ENCODE measurements around the gene C9orf152. TPM values are rescaled to one million over a fixed set of nuclear protein-coding genes. Genes with fewer than 3 reads are reported as not detected.

Gene C9orf152
- total and polyA plus RNA-seq, 2 of the 13 experiments (the other 11 are each of a cell fraction or from before 2014, with no cell fraction given), result 0.24 to 0.48 TPM

DNA sequence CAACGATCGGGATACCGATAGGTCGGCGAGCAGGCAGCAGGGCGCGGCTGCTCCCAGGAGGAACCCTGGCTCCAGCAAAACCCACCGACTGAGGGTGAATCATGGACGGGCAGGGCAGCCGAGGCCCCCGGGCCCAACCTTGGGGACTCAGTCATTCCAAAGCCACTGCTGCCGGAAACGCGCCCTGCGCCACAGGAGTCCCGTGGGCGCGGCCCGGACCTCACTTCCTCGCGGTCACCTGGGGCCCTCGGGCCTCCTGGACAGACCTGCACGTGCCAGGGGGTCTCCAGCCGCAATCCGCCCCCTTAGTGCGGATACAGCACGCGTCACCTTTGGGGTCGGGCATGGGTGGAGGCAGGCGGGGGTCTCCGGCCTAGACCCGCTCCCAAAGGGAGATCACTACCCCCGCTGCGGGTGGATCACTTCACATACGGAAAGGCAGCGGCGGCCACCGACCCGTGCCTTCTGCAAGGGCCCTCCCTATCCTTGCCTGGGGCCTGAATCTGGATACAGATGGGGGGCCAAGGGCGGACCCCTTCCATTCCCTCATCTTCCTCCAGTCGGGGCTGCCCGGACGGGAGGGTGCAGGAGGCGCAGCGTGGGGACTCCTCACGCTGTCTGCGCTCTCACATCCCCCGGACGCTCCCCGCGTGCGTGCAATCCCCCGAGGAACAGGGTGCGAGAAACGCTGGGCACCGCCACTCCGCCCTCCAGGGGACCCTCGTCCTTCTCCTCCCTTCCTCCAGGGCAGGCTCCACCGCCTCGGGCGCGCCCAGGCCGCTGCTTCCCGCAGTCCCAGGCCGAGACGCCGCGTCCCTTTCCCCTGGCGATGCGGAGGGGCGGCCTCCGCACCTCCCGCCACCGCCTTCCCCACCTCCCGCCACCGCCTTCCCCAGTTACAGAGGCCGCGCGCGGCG, 47.8 kb upstream of the C9orf152 start (continued):
- TF ChIP-seq KAT8 (CRISPR knock-in tag; IDR thresholded peaks at IDR 0.05), result 0 out of 2 replicates have a peak, but pooled peaks have one; percentile 34
- no peak for TF ChIP-seq SYNCRIP (IDR thresholded peaks at IDR 0.05; ENCODE audit: insufficient read depth, low read depth, low read length)
- TF ChIP-seq, protein P1, sequence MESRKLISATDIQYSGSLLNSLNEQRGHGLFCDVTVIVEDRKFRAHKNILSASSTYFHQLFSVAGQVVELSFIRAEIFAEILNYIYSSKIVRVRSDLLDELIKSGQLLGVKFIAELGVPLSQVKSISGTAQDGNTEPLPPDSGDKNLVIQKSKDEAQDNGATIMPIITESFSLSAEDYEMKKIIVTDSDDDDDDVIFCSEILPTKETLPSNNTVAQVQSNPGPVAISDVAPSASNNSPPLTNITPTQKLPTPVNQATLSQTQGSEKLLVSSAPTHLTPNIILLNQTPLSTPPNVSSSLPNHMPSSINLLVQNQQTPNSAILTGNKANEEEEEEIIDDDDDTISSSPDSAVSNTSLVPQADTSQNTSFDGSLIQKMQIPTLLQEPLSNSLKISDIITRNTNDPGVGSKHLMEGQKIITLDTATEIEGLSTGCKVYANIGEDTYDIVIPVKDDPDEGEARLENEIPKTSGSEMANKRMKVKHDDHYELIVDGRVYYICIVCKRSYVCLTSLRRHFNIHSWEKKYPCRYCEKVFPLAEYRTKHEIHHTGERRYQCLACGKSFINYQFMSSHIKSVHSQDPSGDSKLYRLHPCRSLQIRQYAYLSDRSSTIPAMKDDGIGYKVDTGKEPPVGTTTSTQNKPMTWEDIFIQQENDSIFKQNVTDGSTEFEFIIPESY (CRISPR knock-in tag; IDR thresholded peaks at IDR 0.05), result no peak
- TF ChIP-seq STAG1 (CRISPR knock-in tag; IDR thresholded peaks at IDR 0.05), result 0 out of 2 replicates have a peak, but pooled peaks have one; percentile 6
- TF ChIP-seq ZNF251 (CRISPR knock-in tag; IDR thresholded peaks at IDR 0.05), result no peak
- TF ChIP-seq ZNF749 (CRISPR knock-in tag; IDR thresholded peaks at IDR 0.05; ENCODE audit: borderline replicate concordance), result no peak
- TF ChIP-seq ELF3 (CRISPR knock-in tag; IDR thresholded peaks at IDR 0.05), result 0 out of 2 replicates have a peak, but pooled peaks have one; percentile 3
- no peak for TF ChIP-seq KDM4B (CRISPR knock-in tag; IDR thresholded peaks at IDR 0.05)
- no peak for TF ChIP-seq ZBTB34 (CRISPR knock-in tag; IDR thresholded peaks at IDR 0.05)
- TF ChIP-seq ZNF296 (CRISPR knock-in tag; conservative IDR thresholded peaks at IDR 0.05), result no peak
- no peak for TF ChIP-seq KMT2B (CRISPR knock-in tag; IDR thresholded peaks at IDR 0.05)
- TF ChIP-seq GATAD2A (CRISPR knock-in tag; IDR thresholded peaks at IDR 0.05), result 0 out of 2 replicates have a peak, but pooled peaks have one; percentile 12
- no peak for TF ChIP-seq RNF2 (conservative IDR thresholded peaks at IDR 0.05; ENCODE audit: low read depth)
- TF ChIP-seq, protein P2, sequence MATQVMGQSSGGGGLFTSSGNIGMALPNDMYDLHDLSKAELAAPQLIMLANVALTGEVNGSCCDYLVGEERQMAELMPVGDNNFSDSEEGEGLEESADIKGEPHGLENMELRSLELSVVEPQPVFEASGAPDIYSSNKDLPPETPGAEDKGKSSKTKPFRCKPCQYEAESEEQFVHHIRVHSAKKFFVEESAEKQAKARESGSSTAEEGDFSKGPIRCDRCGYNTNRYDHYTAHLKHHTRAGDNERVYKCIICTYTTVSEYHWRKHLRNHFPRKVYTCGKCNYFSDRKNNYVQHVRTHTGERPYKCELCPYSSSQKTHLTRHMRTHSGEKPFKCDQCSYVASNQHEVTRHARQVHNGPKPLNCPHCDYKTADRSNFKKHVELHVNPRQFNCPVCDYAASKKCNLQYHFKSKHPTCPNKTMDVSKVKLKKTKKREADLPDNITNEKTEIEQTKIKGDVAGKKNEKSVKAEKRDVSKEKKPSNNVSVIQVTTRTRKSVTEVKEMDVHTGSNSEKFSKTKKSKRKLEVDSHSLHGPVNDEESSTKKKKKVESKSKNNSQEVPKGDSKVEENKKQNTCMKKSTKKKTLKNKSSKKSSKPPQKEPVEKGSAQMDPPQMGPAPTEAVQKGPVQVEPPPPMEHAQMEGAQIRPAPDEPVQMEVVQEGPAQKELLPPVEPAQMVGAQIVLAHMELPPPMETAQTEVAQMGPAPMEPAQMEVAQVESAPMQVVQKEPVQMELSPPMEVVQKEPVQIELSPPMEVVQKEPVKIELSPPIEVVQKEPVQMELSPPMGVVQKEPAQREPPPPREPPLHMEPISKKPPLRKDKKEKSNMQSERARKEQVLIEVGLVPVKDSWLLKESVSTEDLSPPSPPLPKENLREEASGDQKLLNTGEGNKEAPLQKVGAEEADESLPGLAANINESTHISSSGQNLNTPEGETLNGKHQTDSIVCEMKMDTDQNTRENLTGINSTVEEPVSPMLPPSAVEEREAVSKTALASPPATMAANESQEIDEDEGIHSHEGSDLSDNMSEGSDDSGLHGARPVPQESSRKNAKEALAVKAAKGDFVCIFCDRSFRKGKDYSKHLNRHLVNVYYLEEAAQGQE (IDR thresholded peaks at IDR 0.05; ENCODE audit: borderline replicate concordance in 1 of 2, low read depth in 1 of 2, low read length in 2 of 2), result no peak
- TF ChIP-seq NFIC (IDR thresholded peaks at IDR 0.05; ENCODE audit: low read length), result no peak
- TF ChIP-seq SMYD3 (CRISPR knock-in tag; IDR thresholded peaks at IDR 0.05), result no peak
- no peak for TF ChIP-seq BCL6 (CRISPR knock-in tag; IDR thresholded peaks at IDR 0.05)
- no peak for TF ChIP-seq PPARG (CRISPR knock-in tag; conservative IDR thresholded peaks at IDR 0.05)
- no peak for TF ChIP-seq HCFC1 (IDR thresholded peaks at IDR 0.05; ENCODE audit: low read depth, low read length)
- TF ChIP-seq ZNF446 (CRISPR knock-in tag; IDR thresholded peaks at IDR 0.05), result no peak
- 0 out of 2 replicates have a peak, but pooled peaks have one; percentile 25 for TF ChIP-seq RARG (CRISPR knock-in tag; IDR thresholded peaks at IDR 0.05; ENCODE audit: low read depth)
- no peak for TF ChIP-seq MED8 (CRISPR knock-in tag; IDR thresholded peaks at IDR 0.05; ENCODE audit: insufficient replicate concordance)
- TF ChIP-seq LBX2 (CRISPR knock-in tag; IDR thresholded peaks at IDR 0.05; ENCODE audit: borderline replicate concordance), result peak; percentile 73; the same call in 1 of the 2 replicates
- no peak for TF ChIP-seq ZNF772 (CRISPR knock-in tag; IDR thresholded peaks at IDR 0.05)

Data from HepG2 (cell line).